GM12878 (cell line): ENCODE data around the gene CATSPER2. TPM values are rescaled to one million over a fixed set of nuclear protein-coding genes. Genes with fewer than 3 reads are reported as not detected.
"Not testable (repeated sequence)": the region's sequence is repeated elsewhere in the genome, so short reads cannot be mapped to it uniquely, and the experiment has no call there.

Experiments
- ATAC-seq: fragments of 200-7000 bp; cut with Tn5 transposase; 3 replicates; pipeline ENCODE4 v1.9.1; 2020; ENCODE audit warnings: mild to moderate bottlenecking, moderate library complexity
- BruUV-seq: library from RNA; stranded (reverse); fragments of 400-500 nt; replicated peaks from 2 replicates; lab custom pipeline; 2021; lab: Mats Ljungman, UMichigan
- CTCF ChIA-PET: fragments of 300-600 bp; sonication (Branson Sonifier 250); formaldehyde crosslinking; extraction: SDS; loops from one replicate; lab custom pipeline; 2021; ENCODE audit warnings: inconsistent platforms; lab: Yijun Ruan, JAX
- POLR2A ChIA-PET: fragments of 350-600 bp; formaldehyde crosslinking; extraction: SDS; loops from one replicate; lab custom pipeline; 2021; ENCODE audit warnings: inconsistent platforms; lab: Charles Lee
- RAD21 ChIA-PET: fragments of 300-600 bp; sonication (Branson Sonifier 250); formaldehyde crosslinking; loops from one replicate; lab custom pipeline; 2023; ENCODE audit warnings: antibody characterized with exemption; ENCODE audit not compliant: unreplicated experiment; lab: Charles Lee
- SMC1A ChIA-PET: fragments of 300-600 bp; sonication (Branson Sonifier 250); formaldehyde crosslinking; loops from one replicate; lab custom pipeline; 2023; ENCODE audit not compliant: unreplicated experiment, uncharacterized antibody; lab: Charles Lee
- DNase-seq: peaks from one replicate; pipeline ENCODE4 v3.0.0-alpha.2; 2011; ENCODE audit warnings: low read depth, low spot score
- FAIRE-seq: peaks from 3 replicates; lab custom pipeline; 2011; peaks lifted over from hg19 to GRCh38; lab: Jason Lieb, UNC
- H2AFZ ChIP-seq: 2 replicates; pipeline ENCODE4 v1.6.0; 2011; ENCODE audit warnings: low read depth, low read length, control low read depth; ENCODE audit not compliant: control insufficient read depth
- H3K27ac ChIP-seq: 2 replicates; pipeline ENCODE4 v1.5.1; 2011; ENCODE audit warnings: control low read depth; ENCODE audit not compliant: control insufficient read depth, insufficient read depth
- H3K27me3 ChIP-seq, 2 experiments: replicated peaks in 1 of 2; 2 replicates each; pipeline versions ENCODE4 v1.6.0 to v1.6.1; 2011; ENCODE audit warnings: low read length in 1 of 2; ENCODE audit not compliant: control insufficient read depth in 2 of 2, insufficient read depth in 2 of 2
- H3K36me3 ChIP-seq, 2 experiments: 2 replicates each; pipeline ENCODE4 v1.5.1; 2011; ENCODE audit warnings: low read length in 1 of 2; ENCODE audit not compliant: control insufficient read depth in 2 of 2, insufficient read depth in 2 of 2
- H3K4me1 ChIP-seq: 2 replicates; pipeline ENCODE4 v1.6.1; 2011; ENCODE audit warnings: mild to moderate bottlenecking, low read length, moderate library complexity, mixed read lengths; ENCODE audit not compliant: control insufficient read depth, insufficient read depth
- H3K4me2 ChIP-seq: 2 replicates; pipeline ENCODE4 v1.6.0; 2011; ENCODE audit warnings: control low read depth; ENCODE audit not compliant: control insufficient read depth, insufficient read depth
- H3K4me3 ChIP-seq: fragments of 200-600 bp; sonication (generic); 2 replicates; pipeline ENCODE4 v1.5.1; 2016
- H3K79me2 ChIP-seq: 2 replicates; pipeline ENCODE4 v1.6.0; 2011; ENCODE audit warnings: low read length; ENCODE audit not compliant: control insufficient read depth, insufficient read depth
- H3K9ac ChIP-seq: 2 replicates; pipeline ENCODE4 v1.8.0; 2011; ENCODE audit warnings: low read length, control low read depth, mixed read lengths; ENCODE audit not compliant: control insufficient read depth, insufficient read depth
- H3K9me3 ChIP-seq: replicated peaks from 3 replicates; pipeline ENCODE4 v1.5.1; 2011; ENCODE audit warnings: mild to moderate bottlenecking, low read length; ENCODE audit not compliant: control insufficient read depth, insufficient read depth
- H4K20me1 ChIP-seq: 2 replicates; pipeline ENCODE4 v1.6.0; 2011; ENCODE audit not compliant: control insufficient read depth, insufficient read depth
- WGBS: methylation state at CpG from one replicate; pipeline ENCODE4 v1.1.6; 2016; ENCODE audit warnings: low lambda C conversion rate; ENCODE audit not compliant: insufficient replicate concordance, insufficient coverage; ENCODE audit errors: missing lambda C conversion rate; 5-methylcytosine and 5-hydroxymethylcytosine counted together
- in situ Hi-C: fragments of 300-500 bp; cut with MboI; formaldehyde crosslinking; loops from 9 replicates; pipeline ENCODE4 v1.14.3; 2018; ENCODE audit warnings: mixed read lengths
- intact Hi-C: fragments of 100-400 bp; cut with micrococcal nuclease; formaldehyde crosslinking; loops from one replicate; pipeline ENCODE4 v1.14.2; 2022; ENCODE audit not compliant: unreplicated experiment
- polyA plus RNA-seq, 11 experiments: library from polyadenylated mRNA; depleted of rRNA in 4 of 11; unstranded in 6 of 11; stranded (reverse) in 5 of 11; fragments of >200 nt; fragmentation: Nextera tagmentation in 4 of 11; fragmentation: Illumina TruSeq in 1 of 11; extraction: Ambion mirVana in 4 of 11; extraction: Trizol in 1 of 11; gene quantifications; 1 replicate in 1 of 11; 2 replicates in 10 of 11; pipeline versions ENCODE4 v1.2.1 to v1.2.3, GENCODE V29; 2011 to 2016; ENCODE audit warnings: inconsistent platforms in 2 of 11, missing spikeins in 2 of 11, low read depth in 1 of 11
- total RNA-seq, 4 experiments: library from RNA; depleted of rRNA in 3 of 4; stranded (reverse); fragments of >200 nt in 3 of 4; fragmentation: Illumina TruSeq in 1 of 4; extraction: Trizol in 1 of 4; gene quantifications; 2 replicates each; pipeline versions ENCODE4 v1.2.1 to v1.2.3, GENCODE V29; 2013 to 2021

Gene CATSPER2
- total and polyA plus RNA-seq, 10 of the 15 experiments (the other 5 are each of a cell fraction or from before 2014, with no cell fraction given), result 0.64 to 7.2 (median 2.5) TPM

GRCh38 chr15:43659727-43660126 is 11.1 kb upstream of the CATSPER2 start:
- H3K9me3 ChIP-seq, H3K4me3 ChIP-seq, RAD21 ChIA-PET, H3K4me2 ChIP-seq, in situ Hi-C loops, H4K20me1 ChIP-seq, H3K27me3 ChIP-seq, intact Hi-C loops, CTCF ChIA-PET, H3K4me1 ChIP-seq, H2AFZ ChIP-seq, DNase-seq, H3K27ac ChIP-seq, POLR2A ChIA-PET, BruUV-seq, FAIRE-seq, H3K79me2 ChIP-seq, ATAC-seq, H3K36me3 ChIP-seq, H3K9ac ChIP-seq, SMC1A ChIA-PET: not testable (repeated sequence)
- WGBS, result no CpG with 5 or more reads among the region's 10 CpGs

DNA sequence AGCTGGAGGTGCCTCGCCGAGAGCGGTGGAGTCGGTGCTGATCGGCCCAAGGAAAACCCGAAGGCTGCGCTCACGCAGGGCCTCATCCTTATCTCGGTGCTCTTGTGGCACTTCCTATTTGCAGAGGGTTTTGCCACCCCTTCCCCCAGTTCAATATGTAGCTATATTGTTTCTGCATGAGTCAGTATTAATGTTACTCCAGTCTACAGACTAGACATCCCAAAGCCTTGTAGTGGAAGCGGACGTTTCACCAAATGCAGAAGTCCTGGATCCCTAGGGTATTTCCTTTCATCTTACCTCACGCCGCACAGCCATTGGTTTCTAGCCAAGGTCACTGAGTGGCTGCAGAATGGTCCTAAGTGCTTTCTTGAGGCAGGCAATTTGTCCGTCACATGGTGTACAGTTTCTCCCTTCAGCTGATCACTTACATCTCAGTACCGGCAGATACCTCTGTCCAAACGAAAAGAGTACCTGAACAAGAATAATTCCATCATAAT is 834 bp upstream of the CATSPER2 start:
- in situ Hi-C loops, H2AFZ ChIP-seq, H3K4me1 ChIP-seq, H4K20me1 ChIP-seq, H3K4me3 ChIP-seq, H3K27me3 ChIP-seq, H3K36me3 ChIP-seq, H3K4me2 ChIP-seq, CTCF ChIA-PET, BruUV-seq, DNase-seq, H3K9ac ChIP-seq, intact Hi-C loops, H3K79me2 ChIP-seq, H3K9me3 ChIP-seq, SMC1A ChIA-PET, H3K27ac ChIP-seq, POLR2A ChIA-PET, RAD21 ChIA-PET: not testable (repeated sequence)
- peak; percentile 85 for FAIRE-seq
- 91% methylated on average over 14 of the region's 16 CpGs for WGBS
- peak; percentile 37 for ATAC-seq
